GM18870 (cell line): ENCODE data around the gene STARD13.
A peak's percentile ranks its signal among the peaks of the same experiment; 100 is the strongest.

Source experiments
- ATAC-seq: cut with Tn5 transposase; IDR thresholded peaks from one replicate; pipeline ENCODE4 v1.9.1; 2021; ENCODE audit warnings: moderate library complexity; ENCODE audit not compliant: unreplicated experiment

The STARD13 gene

DNA sequence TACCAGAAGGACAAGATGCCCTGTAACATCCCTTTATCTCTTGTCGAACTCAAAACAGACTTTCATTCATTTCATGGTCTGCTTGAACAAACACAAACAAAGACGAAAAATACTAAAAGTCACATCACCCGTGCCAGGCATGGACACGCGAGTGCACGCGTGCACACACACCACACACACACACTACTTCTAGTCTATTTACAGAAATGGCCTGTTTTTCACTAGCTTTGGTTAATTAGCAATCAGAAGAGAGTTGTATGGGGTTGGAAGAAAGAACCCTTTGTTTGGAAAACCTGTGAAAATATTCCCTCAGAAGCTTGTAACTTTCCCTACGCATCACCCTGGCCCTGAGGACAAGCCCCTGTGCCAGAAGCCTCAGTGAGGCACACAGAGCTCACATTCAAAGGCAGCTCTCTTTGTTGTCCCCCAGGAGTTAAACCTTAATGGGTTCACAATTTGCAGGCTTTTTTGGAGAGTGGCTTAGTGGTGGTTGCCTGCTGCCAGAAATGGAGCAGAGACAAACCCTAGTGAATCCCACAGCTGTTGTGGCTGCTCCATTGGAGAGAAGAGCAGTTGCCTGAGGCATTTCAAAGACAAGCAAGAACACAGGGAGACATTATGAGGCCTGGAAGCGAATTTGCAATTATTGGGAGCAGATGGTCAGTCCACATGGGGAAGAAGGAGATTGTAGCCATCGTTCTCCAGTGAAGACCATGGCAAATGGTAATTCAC, 55.9 kb downstream of the STARD13 start:
- no peak for ATAC-seq

DNA sequence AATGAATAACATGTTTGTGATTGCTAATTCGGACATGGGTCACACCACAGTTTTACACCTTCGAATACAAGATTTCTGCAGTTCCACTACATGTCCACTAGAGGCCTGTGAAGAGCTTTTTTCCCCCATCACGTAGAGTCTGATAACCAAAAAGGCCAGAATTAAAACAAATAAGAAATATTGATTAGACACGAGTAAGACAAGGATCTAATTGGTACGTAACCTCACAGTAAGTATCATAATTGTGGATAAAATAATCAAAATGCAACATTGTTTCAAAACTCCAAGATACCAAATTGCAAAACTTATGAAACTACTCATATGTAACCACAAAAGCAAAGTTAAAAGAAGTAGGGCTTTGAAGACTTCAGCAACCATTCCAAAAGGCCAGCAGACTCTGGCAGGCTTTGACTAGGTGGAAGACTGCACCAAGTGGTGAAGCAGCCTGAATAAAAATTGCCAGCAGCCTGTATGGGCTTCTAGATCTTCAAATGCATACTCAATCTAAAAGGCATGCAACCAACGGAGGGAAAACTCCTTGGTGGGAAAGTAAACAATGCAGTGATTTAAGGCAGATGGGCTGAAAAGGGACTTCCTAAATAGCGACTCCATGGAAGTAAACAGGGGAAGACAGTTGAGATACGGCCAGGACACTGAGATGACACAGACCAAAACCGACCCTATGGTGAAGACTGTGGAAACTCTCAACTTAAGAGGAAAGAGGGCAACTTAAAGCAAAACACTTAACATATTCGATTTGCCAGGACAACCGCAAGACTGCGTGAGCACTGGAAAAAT, 56.7 kb downstream of the STARD13 start:
- ATAC-seq = peak; percentile 74

DNA sequence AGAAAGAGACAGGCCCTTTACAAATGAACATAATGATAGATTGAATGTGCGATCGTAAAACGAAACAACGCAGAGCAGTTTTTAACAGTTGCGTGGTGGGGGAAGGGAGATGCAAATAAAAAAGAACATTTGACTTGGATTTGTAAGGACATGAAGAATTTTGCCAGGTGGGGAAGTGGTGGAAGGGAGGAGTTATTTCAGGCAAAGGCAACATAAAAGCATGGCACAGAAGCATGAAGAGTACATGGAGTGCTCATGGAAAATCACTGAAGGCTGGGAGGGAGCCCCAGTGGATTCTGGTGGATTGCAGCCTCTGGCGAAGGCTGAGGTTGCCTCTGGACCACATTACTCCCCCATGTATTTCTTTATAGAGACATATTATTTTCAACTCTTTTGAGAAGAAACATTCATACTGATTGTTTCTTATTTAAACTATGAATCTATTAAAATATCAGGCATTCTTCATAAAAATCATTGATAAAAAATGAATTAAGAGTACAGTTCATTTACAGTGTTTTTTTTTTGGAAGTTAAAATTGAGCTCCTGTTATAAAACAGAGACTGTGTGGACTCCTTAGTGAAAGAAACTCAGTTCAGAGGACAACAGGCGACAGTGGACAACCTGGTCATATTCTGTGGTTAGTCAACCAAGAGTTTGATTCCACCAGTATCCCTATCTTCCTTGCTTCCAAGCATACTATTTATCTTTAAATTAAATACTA, 57.5 kb downstream of the STARD13 start:
- no peak for ATAC-seq

DNA sequence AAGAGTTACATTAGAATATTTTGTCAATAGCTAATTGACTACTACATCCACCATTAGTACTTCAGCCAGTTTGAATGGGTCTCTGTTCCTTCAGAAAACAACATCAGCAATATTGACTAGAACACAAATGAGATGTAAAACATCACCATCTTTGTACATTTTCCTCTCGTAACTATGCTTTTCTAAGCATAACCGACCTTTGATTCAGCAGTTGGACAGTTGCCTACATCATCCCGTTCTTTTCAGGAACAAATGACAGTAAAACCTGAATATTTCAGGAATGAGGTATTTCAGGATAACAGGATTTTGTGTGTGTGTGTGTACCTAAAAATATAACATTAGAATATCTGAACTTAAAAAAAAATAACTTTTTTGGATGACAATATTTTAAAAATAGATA, 60.9 kb downstream of the STARD13 start:
- ATAC-seq = no peak

DNA sequence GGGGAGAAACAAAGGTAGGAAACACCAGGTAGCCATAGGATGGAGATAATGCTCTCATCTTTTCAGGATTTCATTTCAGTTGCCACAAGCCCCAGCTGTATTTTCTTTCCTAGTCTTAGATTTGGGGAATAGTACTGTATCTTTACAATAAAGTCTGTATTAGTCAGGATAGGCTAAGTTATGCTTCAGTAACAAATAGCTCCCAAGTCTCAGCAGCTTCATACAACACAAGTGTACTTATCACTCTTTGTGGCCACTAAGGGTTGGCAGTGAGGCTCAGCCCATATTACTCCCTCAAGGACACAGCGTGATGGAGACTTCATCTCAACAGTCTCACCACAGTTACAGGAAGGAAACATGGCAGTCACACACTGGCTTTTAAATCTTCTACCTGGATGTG, 61.4 kb downstream of the STARD13 start:
- no peak for ATAC-seq

DNA sequence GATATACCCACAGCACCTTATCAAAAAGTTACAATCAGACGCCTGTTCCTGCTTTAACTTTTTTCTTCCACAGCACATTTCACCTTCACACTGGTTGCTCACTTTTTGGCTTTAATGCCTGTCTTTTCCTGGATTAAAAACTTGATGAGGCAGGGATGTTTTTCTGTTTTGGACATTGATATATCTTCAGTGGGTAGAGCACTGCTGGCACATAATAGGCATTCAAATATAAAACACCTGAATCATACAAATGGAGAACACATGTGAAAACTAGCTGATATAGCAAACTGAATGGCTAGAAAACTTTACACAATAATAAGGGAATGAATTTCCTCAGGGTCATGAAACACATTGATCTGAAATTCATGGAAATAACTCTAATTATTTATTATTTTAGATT, 65.6 kb downstream of the STARD13 start:
- no peak for ATAC-seq

DNA sequence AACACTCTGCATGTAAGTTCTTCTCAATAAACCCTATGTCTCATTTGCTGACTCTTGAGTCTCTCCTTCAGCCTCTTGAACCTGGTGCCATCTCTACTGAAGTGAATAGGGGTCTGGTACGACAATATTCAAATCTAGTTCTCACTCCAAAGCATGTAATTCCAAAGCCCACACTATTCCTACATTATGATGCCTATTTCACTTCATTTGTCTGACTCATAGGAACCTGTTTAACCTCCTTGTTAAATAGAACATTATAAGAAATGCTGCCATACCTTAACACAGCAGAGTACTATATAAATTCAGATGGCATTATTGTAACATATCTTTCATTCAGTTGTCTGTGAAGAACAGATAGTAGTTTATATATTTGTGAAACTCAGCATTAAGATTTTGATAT, 67.1 kb downstream of the STARD13 start:
- no peak for ATAC-seq

DNA sequence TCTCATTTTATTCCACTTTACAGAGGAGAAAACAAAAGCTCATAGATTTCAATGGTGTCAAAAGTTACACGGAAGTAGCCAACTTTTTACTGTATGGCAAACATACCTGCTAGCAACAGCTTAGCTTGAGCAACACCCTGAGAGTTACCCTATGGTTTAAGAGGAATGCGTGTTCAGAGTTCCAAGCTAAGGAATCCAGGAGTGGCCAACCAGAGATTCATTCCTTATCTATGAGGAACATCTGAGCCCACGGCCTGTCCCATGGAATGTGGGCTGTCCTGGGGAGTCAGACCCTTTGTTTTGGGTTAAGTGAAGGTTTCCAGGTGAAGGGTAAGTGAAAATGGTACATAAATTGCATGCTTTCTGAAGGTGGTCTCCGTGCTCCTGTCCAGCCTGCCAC, 67.5 kb downstream of the STARD13 start:
- no peak for ATAC-seq

DNA sequence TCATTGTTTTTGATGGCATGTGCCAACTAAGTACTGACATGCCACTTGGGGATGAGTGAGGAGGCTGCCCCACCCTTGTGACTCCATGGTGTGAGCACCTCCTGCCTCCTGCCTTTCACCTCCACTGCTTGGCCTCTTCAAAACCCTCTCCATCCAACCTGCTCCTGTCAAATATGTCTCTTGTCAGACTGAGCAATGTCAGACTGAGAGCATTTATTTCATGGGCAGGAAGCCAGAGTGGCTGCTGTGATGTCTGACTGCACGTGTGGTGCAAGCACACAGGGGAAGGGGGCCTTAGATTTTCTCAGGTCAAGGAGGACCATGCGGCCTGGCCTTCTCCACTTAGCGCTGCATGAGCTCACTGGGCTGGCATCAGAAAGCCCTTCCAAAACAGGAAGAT, 68.3 kb downstream of the STARD13 start:
- no peak for ATAC-seq

- ATAC-seq = no peak
Observed at GRCh38 chr13:33213797-33214196, 71.8 kb downstream of the STARD13 start.

DNA sequence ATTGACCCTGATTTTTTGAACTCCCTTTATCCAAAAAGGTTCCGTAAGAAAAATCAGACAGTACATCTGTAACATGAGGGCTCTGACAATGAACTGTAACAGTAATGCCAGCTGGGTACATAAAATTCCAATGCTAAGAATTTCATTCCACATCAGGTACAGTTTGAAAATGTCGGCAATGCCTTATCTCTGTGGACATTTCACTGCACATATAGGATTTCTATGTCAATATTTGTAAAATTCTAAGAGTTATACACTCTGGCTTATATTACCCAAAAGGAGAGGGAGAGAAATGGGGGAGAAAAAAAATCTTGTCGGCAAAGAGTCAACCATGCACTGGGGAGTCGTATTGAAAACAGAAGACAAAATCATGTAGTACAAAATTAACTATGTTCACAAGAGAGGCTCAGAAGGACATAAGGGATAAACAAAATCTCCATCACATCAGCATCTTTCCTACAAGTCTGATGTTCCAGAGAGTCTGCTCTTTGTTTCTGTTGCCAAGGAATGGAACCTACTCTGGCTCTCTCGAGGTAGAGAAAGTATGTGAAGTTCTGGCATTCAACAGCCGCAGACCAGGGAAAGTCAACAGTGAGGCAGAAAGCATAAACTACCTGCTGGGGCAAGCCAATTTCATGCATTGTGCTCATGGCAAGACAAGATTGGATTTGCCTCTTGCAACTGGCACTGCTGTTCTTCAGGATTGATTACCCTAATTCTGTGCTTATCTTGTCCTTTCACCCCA, 72.4 kb downstream of the STARD13 start:
- ATAC-seq = no peak

GRCh38 chr13:33212396-33212795, 73.2 kb downstream of the STARD13 start:
- no peak for ATAC-seq

DNA sequence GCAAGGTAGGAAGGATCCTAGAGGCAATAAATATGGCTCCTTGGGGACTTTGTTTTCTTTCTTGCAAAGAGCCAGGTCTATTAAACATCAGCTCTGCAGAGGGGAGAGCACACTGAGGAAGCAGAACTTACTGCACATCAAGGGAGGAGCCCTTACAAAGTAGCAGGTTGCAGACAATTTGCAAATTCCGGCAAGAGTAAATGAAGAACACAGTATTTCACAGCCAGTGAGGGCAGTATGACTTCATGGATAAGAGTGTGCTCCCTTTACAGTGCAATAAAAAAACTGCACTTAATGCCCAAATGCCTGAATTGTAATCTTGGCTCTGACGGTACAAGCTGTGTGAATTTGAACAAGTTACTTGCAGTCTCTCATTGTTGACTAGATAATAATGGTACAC, 75.5 kb downstream of the STARD13 start:
- no peak for ATAC-seq

DNA sequence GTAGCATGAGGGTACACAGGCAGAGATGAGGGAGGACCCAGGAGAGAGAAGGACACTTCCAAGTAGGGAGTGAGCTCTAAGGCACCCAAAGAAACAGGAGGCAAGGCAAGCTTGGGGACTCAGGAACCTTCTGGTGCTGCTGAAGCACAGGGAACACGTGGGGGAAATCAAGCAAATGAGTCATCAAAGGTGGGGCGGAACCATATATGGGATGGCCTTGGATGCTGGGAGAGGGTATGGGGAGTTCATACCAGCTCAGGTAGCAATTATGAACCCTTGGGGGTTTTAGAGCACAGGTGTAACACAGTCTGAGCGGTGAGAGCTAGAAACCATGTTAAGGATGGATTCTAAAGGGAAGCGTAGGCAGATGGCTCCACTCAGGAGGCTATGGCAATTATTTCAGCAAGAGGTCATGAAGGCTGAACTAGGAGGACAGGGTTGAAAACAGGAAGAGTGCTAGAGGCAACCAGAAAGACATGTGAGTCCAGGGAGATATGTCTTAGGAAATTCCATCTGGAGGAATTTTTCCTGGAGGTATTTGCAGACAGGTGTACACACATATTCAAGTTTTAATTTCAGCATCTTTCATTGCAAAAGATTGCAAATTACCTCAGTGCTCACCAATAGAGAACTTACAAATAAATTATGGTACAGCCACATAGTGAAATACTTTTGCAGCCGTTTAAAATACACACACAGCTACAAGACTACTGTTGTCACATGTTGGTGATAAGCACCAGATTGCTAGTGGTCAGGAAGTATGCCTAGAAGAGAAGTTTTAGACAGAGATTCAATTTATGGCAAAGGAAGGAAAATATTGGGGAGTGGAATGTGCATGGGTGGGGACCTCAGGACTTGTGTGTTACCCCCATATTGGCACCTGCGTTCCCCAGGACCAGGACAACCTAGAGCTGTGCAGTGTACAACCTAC, 77.0 kb downstream of the STARD13 start:
- no peak for ATAC-seq

GRCh38 chr13:33207615-33207961, 78.0 kb downstream of the STARD13 start:
- no peak for ATAC-seq

DNA sequence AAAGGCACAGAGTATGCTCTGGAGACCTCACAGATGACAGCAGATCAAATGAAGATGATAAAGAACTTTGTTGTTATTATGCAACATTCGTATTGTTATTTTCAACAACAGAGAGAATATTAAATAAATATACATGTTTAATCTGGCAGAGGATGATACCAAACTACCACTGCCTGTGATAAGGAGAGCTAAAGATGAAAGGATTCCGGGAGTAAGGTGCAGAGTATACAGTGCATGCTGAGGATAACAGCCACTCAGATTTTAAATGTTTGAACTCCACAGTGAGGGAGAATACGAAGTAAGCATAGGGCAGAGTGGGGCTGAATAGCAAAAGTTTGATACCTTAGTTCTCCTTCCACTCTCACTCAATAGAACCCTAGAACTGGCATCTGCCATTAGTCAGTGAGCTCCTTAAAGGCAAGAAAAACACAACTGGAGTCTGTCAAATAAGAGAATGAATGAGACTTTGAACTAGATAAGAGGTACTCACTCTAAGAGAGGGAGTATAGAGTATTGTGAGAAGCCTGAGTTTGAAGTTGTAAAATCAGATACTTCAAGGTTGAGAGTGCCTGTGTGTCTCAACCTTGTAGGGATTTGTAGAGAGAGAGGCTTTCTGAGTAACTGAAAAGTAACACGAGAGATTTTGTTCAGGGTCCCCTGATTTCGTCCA, 78.5 kb downstream of the STARD13 start:
- no peak for ATAC-seq

GRCh38 chr13:33206425-33206824, 79.1 kb downstream of the STARD13 start:
- ATAC-seq = no peak

DNA sequence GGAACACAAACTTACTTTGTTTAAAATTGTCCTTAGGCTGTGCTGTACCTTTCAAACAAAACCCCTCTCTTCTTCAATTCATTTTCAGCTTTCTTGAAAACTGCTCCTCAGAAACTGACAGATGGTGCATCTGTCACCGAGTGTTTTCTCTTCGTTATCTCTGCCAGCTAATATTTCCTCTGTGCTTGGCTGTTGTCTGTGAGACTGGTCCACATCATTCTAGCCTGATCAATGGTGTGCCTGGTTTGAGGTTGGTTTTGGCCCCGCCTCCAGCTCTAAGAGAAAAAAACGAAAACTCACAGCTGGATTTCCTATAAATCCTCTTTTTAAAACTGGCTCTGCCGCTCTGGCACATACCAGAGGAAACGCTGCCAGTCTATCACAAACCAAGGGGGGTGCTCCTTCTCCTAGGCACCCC, 79.7 kb downstream of the STARD13 start:
- peak; percentile 63 for ATAC-seq

DNA sequence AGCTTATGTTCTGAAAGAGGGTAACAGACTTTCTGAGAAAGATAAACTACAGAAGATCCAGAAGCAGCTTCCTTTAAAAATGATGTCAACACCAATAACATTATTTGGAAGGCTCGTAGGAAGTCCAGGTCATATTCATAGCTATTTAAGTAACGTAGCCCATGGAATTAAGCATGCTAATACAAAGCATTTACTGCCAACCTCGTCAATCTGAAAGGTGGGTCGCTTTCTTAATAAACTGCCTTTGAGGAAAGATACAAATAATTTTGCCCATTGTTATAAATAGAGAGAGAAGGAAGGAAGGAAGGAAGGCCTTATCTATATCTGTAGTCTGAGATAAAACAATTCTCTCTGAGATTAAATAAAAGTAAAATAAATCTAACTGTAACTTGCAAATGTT, 80.3 kb downstream of the STARD13 start:
- no peak for ATAC-seq
